Activated gamma-delta T cell treated with anti-CD3 and anti-CD28 coated beads, Interleukin-2, amount 50 U/mL, for 16 hours (primary cell): ENCODE measurements around the gene KRTAP10-1.
"Not testable (repeated sequence)": the region's sequence is repeated elsewhere in the genome, so short reads cannot be mapped to it uniquely, and the experiment has no call there.

Experiments
- DNase-seq: peaks from one replicate; pipeline ENCODE4 v3.0.0-alpha.2; 2020; ENCODE audit warnings: low read depth

KRTAP10-1 gene

GRCh38 chr21:44569861-44570517 is 30.0 kb upstream of the KRTAP10-1 start:
- no peak for DNase-seq

- DNase-seq, result no peak
These were observed 28.9 kb upstream of the KRTAP10-1 start for GRCh38 chr21:44568667-44569556.

- DNase-seq, result no peak
These were observed 28.3 kb upstream of the KRTAP10-1 start for GRCh38 chr21:44568261-44568660.

GRCh38 chr21:44567481-44568171 is 27.6 kb upstream of the KRTAP10-1 start:
- DNase-seq, result no peak

GRCh38 chr21:44566403-44566802 is 26.4 kb upstream of the KRTAP10-1 start:
- DNase-seq, result no peak

GRCh38 chr21:44564886-44565598 is 25.0 kb upstream of the KRTAP10-1 start:
- DNase-seq, result no peak

- DNase-seq, result no peak
These were observed 24.1 kb upstream of the KRTAP10-1 start for GRCh38 chr21:44564099-44564498.

GRCh38 chr21:44558695-44559094 is 18.7 kb upstream of the KRTAP10-1 start, which contains the start of gene KRTAP10-3:
Gene KRTAP10-3, minus strand, starts transcription at chr21:44558795. Its CDS starts 80 bp downstream, at chr21:44558715.
- no peak for DNase-seq

- DNase-seq, result not testable (repeated sequence)
These were observed 18.3 kb upstream of the KRTAP10-1 start for GRCh38 chr21:44558329-44558675.

GRCh38 chr21:44557491-44558328 is 17.7 kb upstream of the KRTAP10-1 start:
- no peak for DNase-seq

GRCh38 chr21:44556879-44557278 is 16.9 kb upstream of the KRTAP10-1 start:
- no peak for DNase-seq

GRCh38 chr21:44555200-44555875 is 15.3 kb upstream of the KRTAP10-1 start:
- no peak for DNase-seq

GRCh38 chr21:44552681-44553080 is 12.7 kb upstream of the KRTAP10-1 start:
- no peak for DNase-seq

GRCh38 chr21:44552136-44552535 is 12.1 kb upstream of the KRTAP10-1 start:
- no peak for DNase-seq

GRCh38 chr21:44551340-44551961 is 11.5 kb upstream of the KRTAP10-1 start, which contains the start of gene KRTAP10-2:
Gene KRTAP10-2, minus strand, starts transcription at chr21:44551505. Its CDS starts 47 bp downstream, at chr21:44551458.
- DNase-seq, result no peak

- no peak for DNase-seq
These were observed 10.8 kb upstream of the KRTAP10-1 start for GRCh38 chr21:44550807-44551206.

- not testable (repeated sequence) for DNase-seq
These were observed 10.3 kb upstream of the KRTAP10-1 start for GRCh38 chr21:44550285-44550684.

GRCh38 chr21:44549525-44550211 is 9.7 kb upstream of the KRTAP10-1 start:
- no peak for DNase-seq

GRCh38 chr21:44548922-44549321 is 8.9 kb upstream of the KRTAP10-1 start:
- no peak for DNase-seq
